DND-41 (cell line): ENCODE measurements around the gene H6PD.

Source experiments
- ATAC-seq: fragments of 200-7000 bp; cut with Tn5 transposase; 3 replicates; pipeline ENCODE4 v1.9.1; 2021; ENCODE audit warnings: low read depth; ENCODE audit not compliant: insufficient read depth
- DNase-seq: peaks from one replicate; pipeline ENCODE4 v3.0.0-alpha.2; 2020
- H2AFZ ChIP-seq: 2 replicates; pipeline ENCODE4 v1.6.0; 2012; ENCODE audit warnings: low read depth, low read length
- H3K27ac ChIP-seq: 2 replicates; pipeline ENCODE4 v1.5.1; 2012; ENCODE audit warnings: low read length, inconsistent platforms
- H3K27me3 ChIP-seq: fragments of 200-600 bp; sonication (generic); 2 replicates; pipeline ENCODE4 v1.6.0; 2012; ENCODE audit warnings: low read length, mild to moderate bottlenecking, inconsistent platforms; ENCODE audit not compliant: insufficient read depth, poor library complexity
- H3K36me3 ChIP-seq: 2 replicates; pipeline ENCODE4 v1.5.1; 2012; ENCODE audit warnings: low read length, inconsistent platforms; ENCODE audit not compliant: insufficient read depth
- H3K4me1 ChIP-seq: 2 replicates; pipeline ENCODE4 v1.5.1; 2012; ENCODE audit warnings: mild to moderate bottlenecking, low read length; ENCODE audit not compliant: insufficient read depth
- H3K4me2 ChIP-seq: 2 replicates; pipeline ENCODE4 v1.6.0; 2012; ENCODE audit warnings: mild to moderate bottlenecking, moderate library complexity, low read length, inconsistent platforms; ENCODE audit not compliant: insufficient read depth
- H3K4me3 ChIP-seq, 2 experiments: fragments of 200-600 bp in 1 of 2; shearing (Covaris generic) in 1 of 2; 2 replicates each; pipeline ENCODE4 v1.5.1; 2012 to 2016; ENCODE audit warnings: inconsistent platforms in 2 of 2, low read length in 2 of 2, mild to moderate bottlenecking in 2 of 2, low read depth in 1 of 2, moderate library complexity in 1 of 2
- H3K79me2 ChIP-seq: 2 replicates; pipeline ENCODE4 v1.6.0; 2012; ENCODE audit warnings: low read length, inconsistent platforms; ENCODE audit not compliant: insufficient read depth
- H3K9ac ChIP-seq: 2 replicates; pipeline ENCODE4 v1.6.0; 2012; ENCODE audit warnings: low read depth, mild to moderate bottlenecking, inconsistent platforms, low read length, moderate library complexity
- H3K9me3 ChIP-seq: 2 replicates; pipeline ENCODE4 v1.5.1; 2012; ENCODE audit warnings: low read length, moderate library complexity, mild to moderate bottlenecking, inconsistent platforms; ENCODE audit not compliant: insufficient read depth, severe bottlenecking
- H4K20me1 ChIP-seq: 2 replicates; pipeline ENCODE4 v1.6.0; 2012; ENCODE audit warnings: low read length; ENCODE audit not compliant: insufficient read depth
- CTCF ChIP-seq: IDR thresholded peaks from 2 replicates; pipeline ENCODE4 v1.5.1; 2012; ENCODE audit warnings: borderline replicate concordance, low read length, moderate library complexity, mild to moderate bottlenecking; ENCODE audit not compliant: poor library complexity, severe bottlenecking; ENCODE audit errors: extremely low read depth
- EZH2 ChIP-seq: IDR thresholded peaks from 3 replicates; pipeline ENCODE4 v1.6.1; 2012; ENCODE audit warnings: borderline replicate concordance, low read depth, mild to moderate bottlenecking, moderate library complexity, low read length, inconsistent platforms; ENCODE audit not compliant: severe bottlenecking

Gene H6PD

GRCh38 chr1:9234223-9235095 is at the start of gene H6PD:
TSS of gene H6PD (plus strand) at chr1:9234774. CDS start at chr1:9244935, 10,161 bp downstream.
- peak; percentile 73 for DNase-seq
- peaks cover 39% of the 10 kb centered on the region for H3K79me2 ChIP-seq
- H4K20me1 ChIP-seq = no peaks in the 10 kb centered on the region

GRCh38 chr1:9186082-9186859 is 48.3 kb upstream of the H6PD start:
- Histone ChIP-seq H4K20me1 (no peaks in the 10 kb centered on the region), H3K9me3 (no peaks in the 10 kb centered on the region), H3K4me3 (no peak overlapping the region), H3K27me3 (peaks cover 10% of the 10 kb centered on the region), H3K79me2 (no peaks in the 10 kb centered on the region), H3K27ac (no peak overlapping the region), H3K4me1 (no peaks in the 10 kb centered on the region), H3K4me2 (no peak overlapping the region), H3K9ac (no peak overlapping the region), H3K36me3 (no peaks in the 10 kb centered on the region), H2AFZ (no peak overlapping the region)
- TF ChIP-seq CTCF (no peak), EZH2 (no peak)
- no peak for DNase-seq
- no peak for ATAC-seq

More at GRCh38 chr1:9234223-9235095, at the start of gene H6PD:
- peak; percentile 60 for TF ChIP-seq CTCF
- TF ChIP-seq EZH2 = no peak
- Histone ChIP-seq H3K36me3 (peaks cover 14% of the 10 kb centered on the region), H3K9me3 (no peaks in the 10 kb centered on the region), H3K27me3 (no peaks in the 10 kb centered on the region), H3K4me1 (peaks cover 47% of the 10 kb centered on the region), H3K9ac (peak within 1 kb of the TSS; percentile 94), H3K27ac (peak within 1 kb of the TSS; percentile 98), H3K4me2 (peak within 1 kb of the TSS; percentile 91), H3K4me3 (peak within 1 kb of the TSS; percentile 83 to 90; a peak in 3 of 4 replicates), H2AFZ (peak within 1 kb of the TSS; percentile 97)
- peak; percentile 62 for ATAC-seq

GRCh38 chr1:9187004-9187403 is 47.6 kb upstream of the H6PD start:
- H3K36me3 ChIP-seq = no peaks in the 10 kb centered on the region
- TF ChIP-seq CTCF (no peak), EZH2 (no peak)
- DNase-seq = no peak
- ATAC-seq = no peak
- no peaks in the 10 kb centered on the region for H3K4me1 ChIP-seq
- H3K27me3 ChIP-seq = peaks cover 4% of the 10 kb centered on the region
- no peaks in the 10 kb centered on the region for H3K79me2 ChIP-seq
- H3K9ac ChIP-seq = no peak overlapping the region
- no peak overlapping the region for H3K4me3 ChIP-seq
- no peak overlapping the region for H2AFZ ChIP-seq
- no peaks in the 10 kb centered on the region for H3K9me3 ChIP-seq
- H4K20me1 ChIP-seq = no peaks in the 10 kb centered on the region
- H3K4me2 ChIP-seq = no peak overlapping the region
- H3K27ac ChIP-seq = no peak overlapping the region
